Measurements from ENCODE around the gene LRIG1. TPM values are rescaled to one million over a fixed set of nuclear protein-coding genes. Genes with fewer than 3 reads are reported as not detected.
"Not testable (repeated sequence)": the region's sequence is repeated elsewhere in the genome, so short reads cannot be mapped to it uniquely, and the experiment has no call there.

Gene LRIG1
- total RNA-seq, 8 experiments from 2014 or later, result 15.0 to 135 (median 39.6) TPM

DNA sequence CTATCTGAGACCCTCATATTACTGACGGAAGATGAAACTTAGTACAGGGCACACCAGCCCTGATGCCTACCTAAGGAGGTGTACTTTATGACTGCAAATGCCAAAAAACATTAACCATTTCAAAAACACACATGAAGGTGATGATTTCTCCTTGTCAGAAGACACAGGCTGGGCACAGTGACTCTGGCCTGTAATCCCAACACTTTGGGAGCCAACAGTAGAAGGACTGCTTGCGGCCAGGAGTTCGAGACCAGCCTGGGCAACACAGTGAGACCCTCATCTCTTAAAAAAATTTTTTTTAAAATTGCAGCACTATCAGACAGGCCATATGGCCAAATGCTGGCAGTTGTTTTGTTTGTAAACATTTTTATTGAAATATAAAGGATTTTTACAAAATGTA lies 73.5 kb downstream of the LRIG1 start:
- ATAC-seq (replicated peaks in 6 of 8), result no peak
- WGBS, 10 experiments, result 86 to 100% (median 100%) methylated on average over 1 to 3 of the region's 3 CpGs; no CpG with 5 or more reads in 4 of the 10 experiments
- no peak overlapping the region for H3K4me3 ChIP-seq
- H3K27ac ChIP-seq, result no peak overlapping the region
- H3K4me1 ChIP-seq (replicated peaks in 1 of 2), result peaks cover 14 to 17% of the 10 kb centered on the region in 2 donors
- in situ Hi-C loops (cut with MboI; ENCODE audit: low pct_unique_long_range_greater_than_20kb in 2 of 9, low sequenced_read_pairs in 9 of 9, unreplicated experiment in 9 of 9), result no loop called here

DNA sequence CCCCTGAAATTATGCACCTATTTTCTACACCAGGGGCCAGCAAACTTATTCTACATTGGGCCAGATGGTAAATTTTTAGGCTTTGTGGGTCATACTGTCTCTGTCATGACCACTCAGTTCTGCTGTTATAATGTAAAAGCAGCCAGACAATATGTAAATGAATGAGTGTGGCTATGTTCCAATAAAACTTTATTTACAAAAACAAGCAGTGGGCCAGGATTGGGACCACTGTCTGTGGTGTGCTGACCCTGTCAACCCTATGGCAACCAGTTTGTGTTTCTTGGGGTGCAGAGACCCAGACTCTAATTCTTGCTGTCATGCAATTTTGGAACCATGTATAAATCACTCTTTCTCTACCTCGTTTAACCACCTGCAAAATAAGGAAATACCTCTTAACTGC lies 74.7 kb downstream of the LRIG1 start:
- H3K27ac ChIP-seq, result no peak overlapping the region
- H3K4me1 ChIP-seq (replicated peaks in 1 of 2), result peaks cover 14 to 17% of the 10 kb centered on the region in 2 donors
- H3K4me3 ChIP-seq, result no peak overlapping the region
- in situ Hi-C loops (cut with MboI; ENCODE audit: low pct_unique_long_range_greater_than_20kb in 2 of 9, low sequenced_read_pairs in 9 of 9, unreplicated experiment in 9 of 9), result no loop called here
- ATAC-seq (replicated peaks in 6 of 8), result no peak
- 67 to 100% (median 83%) methylated on average over 1 of the region's 1 CpG; no CpG with 5 or more reads in 3 of the 10 experiments for WGBS, 10 experiments

DNA sequence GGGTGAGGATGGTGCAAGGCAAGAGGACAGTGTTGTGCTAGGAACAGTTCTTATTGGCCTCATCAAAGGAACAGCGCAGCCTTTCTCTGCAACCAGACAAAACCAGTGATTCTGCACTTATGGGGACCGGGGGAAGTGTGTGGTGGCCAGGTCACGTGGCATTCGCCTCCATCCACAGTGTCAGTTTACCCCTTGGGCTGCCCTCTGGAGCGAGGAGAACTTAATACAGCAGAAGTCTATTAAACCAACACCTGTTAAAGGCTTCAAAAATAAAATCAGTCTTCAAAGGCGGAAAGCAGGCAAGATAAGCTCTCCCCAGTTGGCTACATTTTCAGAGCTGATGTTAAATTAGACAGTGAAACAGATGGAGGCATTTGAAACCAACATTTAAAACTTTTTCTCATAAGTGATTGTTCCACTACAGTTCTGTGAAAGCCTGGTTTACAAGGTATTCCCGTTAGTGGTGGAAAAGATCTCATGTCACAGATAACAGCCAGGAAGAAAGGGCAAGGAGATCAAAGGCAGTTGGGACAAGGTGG lies 75.2 kb downstream of the LRIG1 start:
- H3K27ac ChIP-seq, result no peak overlapping the region
- 88 to 100% (median 95%) methylated on average over 3 to 7 of the region's 7 CpGs for WGBS, 10 experiments
- in situ Hi-C loops (cut with MboI; ENCODE audit: low pct_unique_long_range_greater_than_20kb in 2 of 9, low sequenced_read_pairs in 9 of 9, unreplicated experiment in 9 of 9), result no loop called here
- H3K4me1 ChIP-seq (replicated peaks in 1 of 2), result peaks cover 14 to 17% of the 10 kb centered on the region in 2 donors
- no peak for ATAC-seq (replicated peaks in 6 of 8)
- H3K4me3 ChIP-seq, result no peak overlapping the region

DNA sequence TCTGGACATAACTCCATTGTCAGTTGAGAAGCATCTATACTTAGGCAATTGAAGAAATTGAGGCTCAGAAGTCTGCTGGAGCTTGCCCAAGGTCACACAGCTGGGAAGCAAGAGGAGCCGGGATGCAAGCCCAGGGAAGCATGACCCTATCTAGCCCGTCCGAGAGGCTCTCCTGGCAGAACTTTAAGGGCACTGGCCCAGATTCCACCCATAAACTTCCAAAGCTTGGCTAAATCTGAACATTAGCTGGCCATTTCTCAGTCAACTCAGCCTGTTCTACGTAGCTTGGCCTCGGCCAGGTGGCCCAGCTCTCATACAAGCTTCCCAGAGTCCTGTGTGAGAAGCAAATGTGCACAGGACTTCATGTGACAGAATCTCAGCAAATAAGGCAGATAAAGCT lies 75.8 kb downstream of the LRIG1 start:
- 80 to 100% (median 87%) methylated on average over 1 to 4 of the region's 5 CpGs; no CpG with 5 or more reads in 5 of the 10 experiments for WGBS, 10 experiments
- Histone ChIP-seq H3K4me3 (no peak overlapping the region), H3K27ac (no peak overlapping the region), H3K4me1 (replicated peaks in 1 of 2) (peaks cover 14 to 17% of the 10 kb centered on the region in 2 donors)
- ATAC-seq (replicated peaks in 6 of 8), result no peak
- in situ Hi-C loops (cut with MboI; ENCODE audit: low pct_unique_long_range_greater_than_20kb in 2 of 9, low sequenced_read_pairs in 9 of 9, unreplicated experiment in 9 of 9), result no loop called here

DNA sequence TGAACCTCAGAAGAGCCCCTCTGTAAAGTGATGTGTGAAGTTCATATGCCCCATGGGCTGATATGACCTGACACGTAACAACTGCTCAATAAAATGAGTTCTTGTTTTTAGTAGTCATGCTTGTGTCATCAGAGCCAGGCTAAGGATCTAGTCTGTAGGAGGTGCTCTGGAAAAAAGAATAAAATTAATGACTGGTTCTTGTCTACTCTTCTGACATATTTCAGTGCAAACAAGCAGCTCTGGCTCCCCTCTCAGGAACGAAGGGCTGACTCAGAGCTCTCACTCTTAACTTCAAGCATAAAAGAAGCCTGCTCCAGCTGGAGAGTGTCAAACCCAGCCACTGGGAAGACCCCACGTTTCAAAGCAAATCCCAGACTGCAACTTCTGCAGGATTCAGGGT lies 77.0 kb downstream of the LRIG1 start:
- 0 to 83% (median 67%) methylated on average over 1 to 3 of the region's 3 CpGs; no CpG with 5 or more reads in 5 of the 10 experiments for WGBS, 10 experiments
- Histone ChIP-seq H3K4me1 (replicated peaks in 1 of 2) (peaks cover 11 to 19% of the 10 kb centered on the region in 2 donors), H3K27ac (no peak overlapping the region), H3K4me3 (no peak overlapping the region)
- in situ Hi-C loops (cut with MboI; ENCODE audit: low pct_unique_long_range_greater_than_20kb in 2 of 9, low sequenced_read_pairs in 9 of 9, unreplicated experiment in 9 of 9), result loop anchor here in 6 of 9 experiments (25.0 kb wide), 1 partner anchor 389 kb away; no protein-coding TSS in a partner anchor
- peak in 3 of 8 experiments; percentile 9 to 25 (median 16) for ATAC-seq (replicated peaks in 6 of 8)

DNA sequence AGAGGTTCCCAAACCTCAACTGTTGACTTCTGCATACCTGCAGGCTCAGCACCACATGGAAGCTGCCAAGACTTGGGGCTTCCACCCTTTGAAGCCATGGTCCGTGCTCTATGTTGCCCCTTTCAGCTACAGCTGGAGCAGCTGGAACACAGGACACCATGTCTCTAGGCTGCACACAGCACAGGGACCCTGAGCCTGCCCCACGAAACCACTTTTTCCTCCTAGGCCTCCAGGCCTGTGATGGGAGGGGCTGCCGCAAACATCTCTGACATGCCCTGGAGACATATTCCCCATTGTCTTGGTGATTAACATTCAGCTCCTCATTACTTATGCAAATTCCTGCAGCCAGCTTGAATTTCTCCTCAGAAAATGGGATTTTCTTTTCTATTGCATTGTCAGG lies 78.9 kb downstream of the LRIG1 start:
- H3K4me1 ChIP-seq (replicated peaks in 1 of 2), result peaks cover 2 to 29% of the 10 kb centered on the region in 2 donors
- H3K27ac ChIP-seq; ATAC-seq (replicated peaks in 6 of 8); H3K4me3 ChIP-seq: not testable (repeated sequence)
- in situ Hi-C loops (cut with MboI; ENCODE audit: low pct_unique_long_range_greater_than_20kb in 2 of 9, low sequenced_read_pairs in 9 of 9, unreplicated experiment in 9 of 9), result loop anchor here in 6 of 9 experiments (25.0 kb wide), 1 partner anchor 390 kb away; no protein-coding TSS in a partner anchor
- WGBS, 10 experiments, result 92 to 100% (median 97%) methylated on average over 1 to 3 of the region's 3 CpGs; no CpG with 5 or more reads in 4 of the 10 experiments

DNA sequence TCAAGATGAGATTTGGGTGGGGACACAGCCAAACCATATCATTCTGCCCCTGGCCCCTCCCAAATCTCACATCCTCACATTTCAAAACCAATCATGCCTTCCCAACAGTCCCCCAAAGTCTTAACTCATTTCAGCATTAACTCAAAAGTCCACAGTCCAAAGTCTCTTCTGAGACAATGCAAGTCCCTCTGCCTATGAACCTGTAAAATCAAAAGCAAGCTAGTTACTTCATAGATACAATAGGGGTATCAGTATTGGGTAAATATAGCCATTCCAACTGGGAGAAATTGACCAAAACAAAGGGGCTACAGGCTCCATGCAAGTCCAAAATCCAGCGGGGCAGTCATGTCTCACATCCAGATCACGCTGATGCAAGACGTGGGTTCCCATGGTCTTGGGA lies 79.7 kb downstream of the LRIG1 start:
- not testable (repeated sequence) for H3K27ac ChIP-seq; ATAC-seq (replicated peaks in 6 of 8); H3K4me3 ChIP-seq
- H3K4me1 ChIP-seq (replicated peaks in 1 of 2), result peaks cover 2 to 34% of the 10 kb centered on the region in 2 donors
- WGBS, 10 experiments, result 92 to 100% methylated on average over 2 of the region's 3 CpGs; no CpG with 5 or more reads in 8 of the 10 experiments
- in situ Hi-C loops (cut with MboI; ENCODE audit: low pct_unique_long_range_greater_than_20kb in 2 of 9, low sequenced_read_pairs in 9 of 9, unreplicated experiment in 9 of 9), result loop anchor here in 6 of 9 experiments (25.0 kb wide), 1 partner anchor 391 kb away; no protein-coding TSS in a partner anchor

DNA sequence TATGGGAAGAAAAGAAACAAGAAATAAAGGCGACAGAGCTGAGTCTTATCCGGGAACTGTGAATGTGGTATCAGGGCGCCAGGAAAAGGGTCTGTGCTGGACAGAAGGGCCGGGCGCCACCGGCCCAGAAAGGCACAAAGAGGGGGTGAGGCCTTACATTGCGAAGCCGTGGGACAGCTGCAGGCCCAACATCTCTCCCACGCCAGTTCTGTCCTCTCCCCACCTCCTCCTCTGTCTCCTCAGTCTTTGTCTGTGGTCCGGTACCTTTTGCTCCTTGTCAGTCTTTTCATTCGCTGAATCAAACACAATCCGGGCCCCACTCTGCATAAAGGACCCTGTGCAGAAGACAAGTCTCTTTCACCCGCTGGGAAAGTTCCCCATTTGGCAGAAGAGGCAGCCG lies 81.8 kb downstream of the LRIG1 start:
- 39 to 100% (median 80%) methylated on average over 1 to 11 of the region's 14 CpGs; no CpG with 5 or more reads in 1 of the 10 experiments for WGBS, 10 experiments
- in situ Hi-C loops (cut with MboI; ENCODE audit: low pct_unique_long_range_greater_than_20kb in 2 of 9, low sequenced_read_pairs in 9 of 9, unreplicated experiment in 9 of 9), result loop anchor here in 6 of 9 experiments (25.0 kb wide), 1 partner anchor 393 kb away; no protein-coding TSS in a partner anchor
- Histone ChIP-seq H3K27ac (peak overlapping the region in 1 of 2 donors; percentile 54), H3K4me3 (no peak overlapping the region), H3K4me1 (replicated peaks in 1 of 2) (peaks cover 8 to 42% of the 10 kb centered on the region in 2 donors)
- peak in 5 of 8 experiments; percentile 49 to 80 (median 76) for ATAC-seq (replicated peaks in 6 of 8)

DNA sequence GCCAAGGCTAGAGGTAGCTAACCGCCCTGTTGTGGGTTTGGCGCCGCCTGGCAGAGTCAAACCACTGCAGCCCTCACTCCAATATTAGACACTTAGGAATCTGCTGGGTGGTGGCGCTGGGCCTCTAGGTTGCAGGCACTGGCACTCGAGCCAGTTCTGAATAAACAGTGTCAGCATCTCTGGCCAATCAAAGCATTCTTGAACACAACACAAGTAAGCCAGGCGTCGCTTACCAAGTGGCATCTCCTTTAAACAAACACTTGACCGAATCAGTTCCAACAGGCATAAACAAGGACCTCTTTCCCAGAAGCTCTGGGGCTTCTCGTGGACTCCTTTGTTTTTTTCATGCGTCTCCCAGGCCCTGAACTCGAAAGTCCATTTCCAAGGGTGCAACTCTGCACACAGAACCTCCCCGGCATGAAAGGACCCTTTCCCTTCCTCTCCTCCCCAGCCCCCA lies 82.3 kb downstream of the LRIG1 start:
- peak in 5 of 8 experiments; percentile 47 to 91 (median 70) for ATAC-seq (replicated peaks in 6 of 8)
- peak overlapping the region; percentile 31 to 54 for H3K27ac ChIP-seq

DNA sequence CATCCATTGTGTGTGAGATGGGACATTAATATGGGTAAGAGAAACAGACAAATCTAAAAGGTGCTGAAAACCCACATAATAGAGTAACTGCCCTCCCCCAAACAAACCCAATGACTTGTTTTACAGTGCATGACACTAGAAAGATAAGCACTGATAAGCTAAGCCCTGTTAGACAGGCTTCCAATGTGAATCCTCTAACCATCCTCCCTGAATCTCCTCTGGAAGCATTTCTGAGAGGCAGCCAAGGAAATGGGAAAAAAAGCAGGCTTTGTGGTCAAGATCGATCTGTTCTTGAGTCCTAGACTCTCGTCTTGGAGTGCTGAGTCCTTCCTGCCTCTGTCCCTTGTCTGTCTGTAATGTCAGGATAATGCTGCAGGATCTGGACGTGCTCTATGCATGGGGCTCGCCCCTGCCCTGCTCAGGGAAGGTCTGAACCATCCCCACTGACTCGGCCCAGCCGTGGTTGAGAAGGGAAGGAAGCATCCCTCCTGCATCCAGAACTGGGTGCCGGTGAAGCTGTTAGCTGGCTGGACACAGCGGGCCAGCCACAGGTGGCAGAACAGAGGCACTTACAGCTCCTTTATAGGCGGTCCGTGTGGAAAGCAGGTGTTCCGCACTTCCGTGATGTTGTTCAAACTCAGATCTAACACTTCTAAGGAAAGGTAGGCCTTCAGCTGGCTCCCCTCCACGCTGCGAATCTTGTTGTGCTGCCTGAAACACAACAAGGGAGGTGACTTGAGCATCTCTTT lies 84.1 kb downstream of the LRIG1 start:
- in situ Hi-C loops (cut with MboI; ENCODE audit: low pct_unique_long_range_greater_than_20kb in 2 of 9, low sequenced_read_pairs in 9 of 9, unreplicated experiment in 9 of 9), result loop anchor here in 6 of 9 experiments (25.0 kb wide), 1 partner anchor 396 kb away; no protein-coding TSS in a partner anchor
- peak in 1 of 8 experiments; percentile 21 for ATAC-seq (replicated peaks in 6 of 8)
- H3K4me3 ChIP-seq, result no peak overlapping the region
- 40 to 100% (median 88%) methylated on average over 1 to 9 of the region's 14 CpGs; no CpG with 5 or more reads in 2 of the 10 experiments for WGBS, 10 experiments
- no peak overlapping the region for H3K27ac ChIP-seq
- peaks cover 8 to 42% of the 10 kb centered on the region in 2 donors for H3K4me1 ChIP-seq (replicated peaks in 1 of 2)

More for the DNA sequence above, 82.3 kb downstream of the LRIG1 start:
- Histone ChIP-seq H3K4me3 (no peak overlapping the region), H3K4me1 (replicated peaks in 1 of 2) (peaks cover 8 to 42% of the 10 kb centered on the region in 2 donors)
- WGBS, 10 experiments, result 20 to 91% (median 71%) methylated on average over 1 to 9 of the region's 12 CpGs; no CpG with 5 or more reads in 1 of the 10 experiments
- in situ Hi-C loops (cut with MboI; ENCODE audit: low pct_unique_long_range_greater_than_20kb in 2 of 9, low sequenced_read_pairs in 9 of 9, unreplicated experiment in 9 of 9), result loop anchor here in 6 of 9 experiments (25.0 kb wide), 1 partner anchor 394 kb away; no protein-coding TSS in a partner anchor

DNA sequence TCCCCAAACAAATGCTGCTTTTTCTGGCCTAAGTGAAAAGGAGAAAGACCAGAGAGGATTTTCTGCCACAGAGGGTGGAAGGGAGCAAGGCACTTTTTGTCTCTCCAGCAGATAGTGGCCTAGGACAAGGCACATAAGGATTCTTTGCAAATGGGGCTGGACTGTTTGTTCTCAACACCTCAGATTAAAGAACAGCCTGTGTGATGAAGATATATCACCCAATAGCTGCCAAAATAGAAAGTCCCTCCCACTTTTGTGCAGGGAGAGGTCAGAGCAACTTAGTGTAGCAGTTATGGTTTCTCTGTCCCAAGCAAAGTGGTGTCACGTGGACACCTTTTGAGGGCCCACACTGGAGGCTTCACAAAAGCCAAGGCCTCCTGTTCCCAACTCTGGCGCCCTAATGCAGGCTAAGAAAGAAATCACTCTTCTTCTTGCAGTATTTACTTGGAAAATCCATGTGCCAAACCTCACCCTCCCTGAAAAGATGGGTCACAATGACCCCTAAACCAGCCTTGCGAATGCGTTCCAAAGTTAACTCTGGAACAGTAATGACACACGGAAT lies 84.9 kb downstream of the LRIG1 start:
- Histone ChIP-seq H3K4me3 (no peak overlapping the region), H3K4me1 (replicated peaks in 1 of 2) (peaks cover 8 to 42% of the 10 kb centered on the region in 2 donors), H3K27ac (no peak overlapping the region)
- WGBS, 10 experiments, result 50 to 100% (median 75%) methylated on average over 1 to 4 of the region's 5 CpGs; no CpG with 5 or more reads in 2 of the 10 experiments
- no peak for ATAC-seq (replicated peaks in 6 of 8)
- in situ Hi-C loops (cut with MboI; ENCODE audit: low pct_unique_long_range_greater_than_20kb in 2 of 9, low sequenced_read_pairs in 9 of 9, unreplicated experiment in 9 of 9), result loop anchor here in 6 of 9 experiments (25.0 kb wide), 1 partner anchor 396 kb away; no protein-coding TSS in a partner anchor

DNA sequence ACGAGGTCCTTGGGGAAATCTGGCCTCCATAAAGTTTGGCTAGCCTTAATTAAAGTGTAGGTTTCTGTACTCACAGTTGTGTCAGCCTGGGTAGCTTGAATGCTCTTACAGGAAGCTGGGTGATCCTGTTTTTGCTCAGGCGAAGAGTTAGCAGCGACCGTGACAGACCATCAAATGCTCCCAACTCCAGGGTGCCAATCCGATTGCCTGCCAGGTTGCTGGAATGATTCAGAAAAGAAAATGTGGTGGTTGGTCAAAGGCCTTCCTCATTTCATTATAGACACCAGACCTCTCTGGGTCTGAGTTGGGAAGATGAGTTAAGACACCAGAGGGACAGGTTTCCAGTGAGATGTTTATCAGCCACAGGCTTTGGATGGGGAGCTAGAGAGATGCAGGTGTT lies 86.0 kb downstream of the LRIG1 start:
- Histone ChIP-seq H3K4me1 (replicated peaks in 1 of 2) (peaks cover 8 to 42% of the 10 kb centered on the region in 2 donors), H3K4me3 (no peak overlapping the region), H3K27ac (no peak overlapping the region)
- WGBS, 10 experiments, result 53 to 100% (median 90%) methylated on average over 1 to 5 of the region's 5 CpGs; no CpG with 5 or more reads in 3 of the 10 experiments
- ATAC-seq (replicated peaks in 6 of 8), result no peak
- in situ Hi-C loops (cut with MboI; ENCODE audit: low pct_unique_long_range_greater_than_20kb in 2 of 9, low sequenced_read_pairs in 9 of 9, unreplicated experiment in 9 of 9), result loop anchor here in 6 of 9 experiments (25.0 kb wide), 1 partner anchor 397 kb away; no protein-coding TSS in a partner anchor
